HEK293 (cell line): ENCODE measurements around the gene CASZ1.

Experiments used
- CTCF ChIA-PET: fragments of 350-600 bp; formaldehyde crosslinking; extraction: SDS; loops from one replicate; lab custom pipeline; 2021; ENCODE audit warnings: antibody characterized with exemption; lab: Yijun Ruan, JAX
- POLR2A ChIA-PET: fragments of 300-600 bp; formaldehyde crosslinking; extraction: SDS; loops from one replicate; lab custom pipeline; 2020; ENCODE audit warnings: antibody characterized with exemption, inconsistent platforms; lab: Yijun Ruan, JAX
- H3K27ac ChIP-seq: fragments of 200-500 bp; sonication (Bioruptor generic); 2 replicates; pipeline ENCODE4 v1.5.1; 2014; ENCODE audit warnings: low read depth, low read length, control low read depth, inconsistent platforms; ENCODE audit errors: extremely low read depth
- H3K36me3 ChIP-seq, 2 experiments: fragments of 200-500 bp in 1 of 2; sonication (Bioruptor generic) in 1 of 2; 1 replicate in 1 of 2; 2 replicates in 1 of 2; pipeline ENCODE4 v1.5.1; 2014 to 2017; ENCODE audit warnings: inconsistent platforms in 2 of 2, low read length in 2 of 2; ENCODE audit not compliant: control insufficient read depth in 2 of 2, insufficient read depth in 1 of 2
- H3K4me1 ChIP-seq: fragments of 200-500 bp; sonication (Bioruptor generic); 2 replicates; pipeline ENCODE4 v1.5.1; 2014; ENCODE audit warnings: mild to moderate bottlenecking, low read length, inconsistent platforms; ENCODE audit not compliant: control insufficient read depth, insufficient read depth
- H3K4me3 ChIP-seq: 2 replicates; pipeline ENCODE4 v1.5.1; 2011; ENCODE audit warnings: low read depth, mild to moderate bottlenecking, control low read depth, low read length, moderate library complexity
- H3K9me3 ChIP-seq: fragments of 200-500 bp; sonication (Bioruptor generic); 2 replicates; pipeline ENCODE4 v1.5.1; 2014; ENCODE audit warnings: low read depth, low read length, inconsistent platforms; ENCODE audit not compliant: control insufficient read depth, insufficient read depth
- KLF1 ChIP-seq: fragments of 450-650 bp; formaldehyde crosslinking; IDR thresholded peaks from 2 replicates; pipeline ENCODE4 v1.5.1; 2016; ENCODE audit warnings: missing biosample characterization, missing genetic modification characterization
- PRDM1 ChIP-seq: fragments of 450-650 bp; formaldehyde crosslinking; IDR thresholded peaks from 2 replicates; pipeline ENCODE4; 2016; ENCODE audit warnings: missing biosample characterization, missing genetic modification characterization
- SCRT2 ChIP-seq: fragments of 450-650 bp; formaldehyde crosslinking; IDR thresholded peaks from 2 replicates; pipeline ENCODE4 v1.5.1; 2016; ENCODE audit warnings: missing biosample characterization, missing genetic modification characterization
- SETDB1 ChIP-seq: IDR thresholded peaks from one replicate; pipeline ENCODE4 v1.6.1; 2017; ENCODE audit warnings: mild to moderate bottlenecking, low read length, moderate library complexity, mixed read lengths; ENCODE audit not compliant: insufficient read length
- YY1 ChIP-seq: fragments of 450-650 bp; formaldehyde crosslinking; IDR thresholded peaks from 2 replicates; pipeline ENCODE4 v1.5.1; 2018; ENCODE audit warnings: missing biosample characterization, missing genetic modification characterization
- ZBTB20 ChIP-seq: fragments of 450-650 bp; formaldehyde crosslinking; IDR thresholded peaks from 2 replicates; pipeline ENCODE4 v1.5.1; 2016; ENCODE audit warnings: missing biosample characterization, missing genetic modification characterization
- ZFP37 ChIP-seq: fragments of 450-650 bp; formaldehyde crosslinking; IDR thresholded peaks from 2 replicates; pipeline ENCODE4 v1.5.1; 2016; ENCODE audit warnings: missing biosample characterization, missing genetic modification characterization
- ZNF174 ChIP-seq: fragments of 450-650 bp; formaldehyde crosslinking; IDR thresholded peaks from 2 replicates; pipeline ENCODE4 v1.5.0; 2017; ENCODE audit warnings: missing biosample characterization, mild to moderate bottlenecking, missing genetic modification characterization
- ZNF175 ChIP-seq: fragments of 450-650 bp; formaldehyde crosslinking; IDR thresholded peaks from 2 replicates; pipeline ENCODE4 v1.5.1; 2016; ENCODE audit warnings: missing biosample characterization, missing genetic modification characterization
- ZNF184 ChIP-seq: fragments of 450-650 bp; IDR thresholded peaks from 2 replicates; pipeline ENCODE4 v1.5.1; 2018; ENCODE audit warnings: missing biosample characterization, mild to moderate bottlenecking, missing genetic modification characterization
- ZNF2 ChIP-seq: fragments of 450-650 bp; formaldehyde crosslinking; IDR thresholded peaks from 2 replicates; pipeline ENCODE4 v1.5.1; 2016; ENCODE audit warnings: missing biosample characterization, missing genetic modification characterization
- ZNF24 ChIP-seq: fragments of 450-650 bp; formaldehyde crosslinking; IDR thresholded peaks from 2 replicates; pipeline ENCODE4 v1.5.1; 2016; ENCODE audit warnings: missing biosample characterization, missing genetic modification characterization
- ZNF366 ChIP-seq: fragments of 450-650 bp; formaldehyde crosslinking; conservative IDR thresholded peaks from 2 replicates; pipeline ENCODE4 v1.5.1; 2016; ENCODE audit warnings: missing biosample characterization, missing genetic modification characterization
- ZNF473 ChIP-seq: fragments of 450-650 bp; formaldehyde crosslinking; IDR thresholded peaks from 2 replicates; pipeline ENCODE4 v1.5.1; 2017; ENCODE audit warnings: missing biosample characterization, missing genetic modification characterization
- ZNF501 ChIP-seq: fragments of 450-650 bp; formaldehyde crosslinking; IDR thresholded peaks from 2 replicates; pipeline ENCODE4 v1.5.1; 2016; ENCODE audit warnings: missing biosample characterization, missing genetic modification characterization
- ZNF530 ChIP-seq: fragments of 450-650 bp; formaldehyde crosslinking; IDR thresholded peaks from 2 replicates; pipeline ENCODE4 v1.5.1; 2016; ENCODE audit warnings: low read depth, missing biosample characterization, missing genetic modification characterization
- ZNF549 ChIP-seq: fragments of 450-650 bp; IDR thresholded peaks from 2 replicates; pipeline ENCODE4 v1.5.1; 2018; ENCODE audit warnings: missing biosample characterization, missing genetic modification characterization, mild to moderate bottlenecking, inconsistent platforms, moderate library complexity
- ZNF626 ChIP-seq: fragments of 450-650 bp; sonication (Bioruptor Pico); formaldehyde crosslinking; IDR thresholded peaks from 2 replicates; pipeline ENCODE4 v1.5.1; 2018; ENCODE audit warnings: missing biosample characterization, missing genetic modification characterization, inconsistent platforms
- ZNF629 ChIP-seq: fragments of 450-650 bp; formaldehyde crosslinking; IDR thresholded peaks from 2 replicates; pipeline ENCODE4 v1.5.1; 2017; ENCODE audit warnings: missing biosample characterization, missing genetic modification characterization
- ZNF658 ChIP-seq: fragments of 450-650 bp; formaldehyde crosslinking; IDR thresholded peaks from 2 replicates; pipeline ENCODE4; 2016; ENCODE audit warnings: missing biosample characterization, missing genetic modification characterization
- ZNF747 ChIP-seq: fragments of 450-650 bp; formaldehyde crosslinking; IDR thresholded peaks from 2 replicates; pipeline ENCODE4 v1.5.1; 2016; ENCODE audit warnings: missing biosample characterization, missing genetic modification characterization
- TF ChIP-seq, protein P1 (sequence below): fragments of 450-650 bp; formaldehyde crosslinking; IDR thresholded peaks from 2 replicates; pipeline ENCODE4 v1.5.1; 2016; ENCODE audit warnings: missing biosample characterization, missing genetic modification characterization
- TF ChIP-seq, protein P2 (sequence below): fragments of 450-650 bp; formaldehyde crosslinking; IDR thresholded peaks from 2 replicates; pipeline ENCODE4 v1.5.1; 2016; ENCODE audit warnings: missing biosample characterization, missing genetic modification characterization
- TF ChIP-seq, protein P3 (sequence below): fragments of 450-650 bp; formaldehyde crosslinking; IDR thresholded peaks from 2 replicates; pipeline ENCODE4 v1.5.1; 2016; ENCODE audit warnings: missing biosample characterization, missing genetic modification characterization, borderline replicate concordance
- TF ChIP-seq, protein P4 (sequence below): fragments of 450-650 bp; formaldehyde crosslinking; IDR thresholded peaks from 2 replicates; pipeline ENCODE4 v1.5.1; 2016; ENCODE audit warnings: missing biosample characterization, missing genetic modification characterization

The CASZ1 gene

DNA sequence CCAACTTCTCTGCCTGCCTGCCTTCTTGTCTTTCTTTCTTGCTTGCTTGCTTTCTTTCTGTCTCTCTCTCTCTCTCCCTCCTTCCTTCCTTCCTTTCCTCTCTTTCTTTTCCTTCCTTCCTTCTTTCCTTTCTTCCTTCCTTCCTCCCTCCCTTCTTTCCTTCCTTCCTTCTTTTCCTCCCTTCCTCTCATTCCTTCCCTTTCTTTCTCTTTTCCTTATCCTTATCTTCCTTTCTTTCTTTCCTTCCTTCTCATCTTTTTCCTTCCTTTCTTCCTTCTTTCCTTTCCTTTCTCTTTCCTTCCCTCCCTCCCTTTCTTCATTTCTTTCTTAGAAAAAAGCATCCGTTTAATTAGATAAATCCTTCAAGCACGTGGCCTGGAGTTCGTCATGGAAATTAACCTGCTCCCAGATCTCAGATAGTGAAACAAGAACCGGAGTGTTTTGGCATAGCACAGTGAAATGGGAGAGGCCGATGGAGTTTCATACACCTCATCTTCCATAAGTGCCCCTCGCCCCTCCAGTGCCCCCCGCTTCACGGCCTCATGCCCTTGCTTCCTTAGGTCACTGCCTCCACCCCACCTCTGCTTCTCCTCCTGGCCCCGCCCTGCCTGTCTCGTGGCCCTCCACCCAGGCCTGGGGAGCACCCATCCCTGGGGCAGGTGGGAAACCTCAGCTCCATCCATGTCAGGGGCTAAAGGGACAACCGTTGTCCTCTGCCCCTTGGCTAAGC lies 11.3 kb downstream of the CASZ1 start:
- ChIA-PET POLR2A (no interaction called here), CTCF (no interaction called here)
- Histone ChIP-seq H3K36me3 (no peaks in the 10 kb centered on the region), H3K4me3 (no peak overlapping the region), H3K9me3 (no peaks in the 10 kb centered on the region), H3K4me1 (no peaks in the 10 kb centered on the region; the same call in 1 of the 2 replicates), H3K27ac (no peak overlapping the region)
- TF ChIP-seq ZNF366 (tag by site-specific recombination) = peak; percentile 96
- TF ChIP-seq, protein P1, sequence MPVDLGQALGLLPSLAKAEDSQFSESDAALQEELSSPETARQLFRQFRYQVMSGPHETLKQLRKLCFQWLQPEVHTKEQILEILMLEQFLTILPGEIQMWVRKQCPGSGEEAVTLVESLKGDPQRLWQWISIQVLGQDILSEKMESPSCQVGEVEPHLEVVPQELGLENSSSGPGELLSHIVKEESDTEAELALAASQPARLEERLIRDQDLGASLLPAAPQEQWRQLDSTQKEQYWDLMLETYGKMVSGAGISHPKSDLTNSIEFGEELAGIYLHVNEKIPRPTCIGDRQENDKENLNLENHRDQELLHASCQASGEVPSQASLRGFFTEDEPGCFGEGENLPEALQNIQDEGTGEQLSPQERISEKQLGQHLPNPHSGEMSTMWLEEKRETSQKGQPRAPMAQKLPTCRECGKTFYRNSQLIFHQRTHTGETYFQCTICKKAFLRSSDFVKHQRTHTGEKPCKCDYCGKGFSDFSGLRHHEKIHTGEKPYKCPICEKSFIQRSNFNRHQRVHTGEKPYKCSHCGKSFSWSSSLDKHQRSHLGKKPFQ = no peak
- no peak for TF ChIP-seq SETDB1
- TF ChIP-seq ZNF184 (tag by site-specific recombination) = no peak
- no peak for TF ChIP-seq ZNF175 (tag by site-specific recombination)
- peak; percentile 39; the same call in 1 of the 2 replicates for TF ChIP-seq KLF1
- TF ChIP-seq ZNF530 (tag by site-specific recombination) = no peak
- TF ChIP-seq ZNF658 = no peak
- TF ChIP-seq, protein P2, sequence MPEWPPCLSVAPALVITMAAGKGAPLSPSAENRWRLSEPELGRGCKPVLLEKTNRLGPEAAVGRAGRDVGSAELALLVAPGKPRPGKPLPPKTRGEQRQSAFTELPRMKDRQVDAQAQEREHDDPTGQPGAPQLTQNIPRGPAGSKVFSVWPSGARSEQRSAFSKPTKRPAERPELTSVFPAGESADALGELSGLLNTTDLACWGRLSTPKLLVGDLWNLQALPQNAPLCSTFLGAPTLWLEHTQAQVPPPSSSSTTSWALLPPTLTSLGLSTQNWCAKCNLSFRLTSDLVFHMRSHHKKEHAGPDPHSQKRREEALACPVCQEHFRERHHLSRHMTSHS (tag by site-specific recombination) = no peak
- TF ChIP-seq ZNF501 = no peak
- no peak for TF ChIP-seq ZBTB20 (tag by site-specific recombination)
- TF ChIP-seq ZNF747 (tag by site-specific recombination) = no peak
- TF ChIP-seq PRDM1 (tag by site-specific recombination) = peak; percentile 73; the same call in 1 of the 2 replicates

DNA sequence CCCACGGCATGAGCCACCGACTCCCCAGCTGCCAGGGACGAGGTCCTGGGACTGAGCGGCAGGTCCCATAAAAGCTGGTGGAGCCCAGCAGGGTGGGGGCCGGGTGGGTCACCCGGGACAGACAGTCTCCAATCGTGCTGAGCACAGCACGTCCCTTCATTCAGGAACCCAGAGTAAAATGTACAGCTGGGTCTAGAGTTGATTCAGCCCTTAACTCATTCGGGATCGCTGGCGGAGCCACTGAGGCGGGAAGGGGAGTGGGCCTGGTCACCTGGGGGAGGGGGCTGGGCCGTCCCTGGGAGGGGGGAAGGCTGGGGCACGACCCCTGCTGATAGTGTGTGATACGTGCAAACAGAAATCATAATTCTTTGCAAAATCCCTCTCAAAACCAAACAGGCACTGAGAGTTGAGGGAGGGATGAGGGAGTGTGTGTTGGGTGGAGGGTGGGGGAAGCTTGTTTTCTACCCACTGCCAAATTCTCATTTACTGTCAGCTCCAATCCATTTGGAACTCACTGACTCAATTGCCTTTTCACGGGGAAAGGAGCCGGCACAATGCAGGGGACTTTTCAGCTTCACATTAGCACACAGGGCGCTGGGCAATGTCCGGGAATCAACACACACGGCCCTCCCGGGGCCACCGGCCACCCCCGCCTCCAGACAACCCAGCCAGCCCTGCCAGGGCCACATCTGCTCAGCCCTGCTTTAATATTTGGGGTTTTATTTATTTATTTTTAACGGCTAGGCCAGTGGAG lies 13.8 kb downstream of the CASZ1 start:
- POLR2A ChIA-PET = no interaction called here
- no peaks in the 10 kb centered on the region for H3K9me3 ChIP-seq
- CTCF ChIA-PET = interaction anchor here (0.6 kb wide), 1 partner anchor 11 kb away, joined by 3 read pairs; no protein-coding TSS in a partner anchor
- TF ChIP-seq ZNF473 (tag by site-specific recombination) (no peak), ZNF2 (tag by site-specific recombination) (no peak), ZNF549 (tag by site-specific recombination) (no peak), ZFP37 (tag by site-specific recombination) (no peak), YY1 (no peak), ZNF24 (tag by site-specific recombination) (no peak), ZNF626 (tag by site-specific recombination) (no peak), ZNF174 (tag by site-specific recombination) (no peak), ZNF629 (no peak), SCRT2 (no peak)
- TF ChIP-seq, protein P3, sequence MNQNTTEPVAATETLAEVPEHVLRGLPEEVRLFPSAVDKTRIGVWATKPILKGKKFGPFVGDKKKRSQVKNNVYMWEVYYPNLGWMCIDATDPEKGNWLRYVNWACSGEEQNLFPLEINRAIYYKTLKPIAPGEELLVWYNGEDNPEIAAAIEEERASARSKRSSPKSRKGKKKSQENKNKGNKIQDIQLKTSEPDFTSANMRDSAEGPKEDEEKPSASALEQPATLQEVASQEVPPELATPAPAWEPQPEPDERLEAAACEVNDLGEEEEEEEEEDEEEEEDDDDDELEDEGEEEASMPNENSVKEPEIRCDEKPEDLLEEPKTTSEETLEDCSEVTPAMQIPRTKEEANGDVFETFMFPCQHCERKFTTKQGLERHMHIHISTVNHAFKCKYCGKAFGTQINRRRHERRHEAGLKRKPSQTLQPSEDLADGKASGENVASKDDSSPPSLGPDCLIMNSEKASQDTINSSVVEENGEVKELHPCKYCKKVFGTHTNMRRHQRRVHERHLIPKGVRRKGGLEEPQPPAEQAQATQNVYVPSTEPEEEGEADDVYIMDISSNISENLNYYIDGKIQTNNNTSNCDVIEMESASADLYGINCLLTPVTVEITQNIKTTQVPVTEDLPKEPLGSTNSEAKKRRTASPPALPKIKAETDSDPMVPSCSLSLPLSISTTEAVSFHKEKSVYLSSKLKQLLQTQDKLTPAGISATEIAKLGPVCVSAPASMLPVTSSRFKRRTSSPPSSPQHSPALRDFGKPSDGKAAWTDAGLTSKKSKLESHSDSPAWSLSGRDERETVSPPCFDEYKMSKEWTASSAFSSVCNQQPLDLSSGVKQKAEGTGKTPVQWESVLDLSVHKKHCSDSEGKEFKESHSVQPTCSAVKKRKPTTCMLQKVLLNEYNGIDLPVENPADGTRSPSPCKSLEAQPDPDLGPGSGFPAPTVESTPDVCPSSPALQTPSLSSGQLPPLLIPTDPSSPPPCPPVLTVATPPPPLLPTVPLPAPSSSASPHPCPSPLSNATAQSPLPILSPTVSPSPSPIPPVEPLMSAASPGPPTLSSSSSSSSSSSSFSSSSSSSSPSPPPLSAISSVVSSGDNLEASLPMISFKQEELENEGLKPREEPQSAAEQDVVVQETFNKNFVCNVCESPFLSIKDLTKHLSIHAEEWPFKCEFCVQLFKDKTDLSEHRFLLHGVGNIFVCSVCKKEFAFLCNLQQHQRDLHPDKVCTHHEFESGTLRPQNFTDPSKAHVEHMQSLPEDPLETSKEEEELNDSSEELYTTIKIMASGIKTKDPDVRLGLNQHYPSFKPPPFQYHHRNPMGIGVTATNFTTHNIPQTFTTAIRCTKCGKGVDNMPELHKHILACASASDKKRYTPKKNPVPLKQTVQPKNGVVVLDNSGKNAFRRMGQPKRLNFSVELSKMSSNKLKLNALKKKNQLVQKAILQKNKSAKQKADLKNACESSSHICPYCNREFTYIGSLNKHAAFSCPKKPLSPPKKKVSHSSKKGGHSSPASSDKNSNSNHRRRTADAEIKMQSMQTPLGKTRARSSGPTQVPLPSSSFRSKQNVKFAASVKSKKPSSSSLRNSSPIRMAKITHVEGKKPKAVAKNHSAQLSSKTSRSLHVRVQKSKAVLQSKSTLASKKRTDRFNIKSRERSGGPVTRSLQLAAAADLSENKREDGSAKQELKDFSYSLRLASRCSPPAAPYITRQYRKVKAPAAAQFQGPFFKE = no peak
- TF ChIP-seq, protein P4, sequence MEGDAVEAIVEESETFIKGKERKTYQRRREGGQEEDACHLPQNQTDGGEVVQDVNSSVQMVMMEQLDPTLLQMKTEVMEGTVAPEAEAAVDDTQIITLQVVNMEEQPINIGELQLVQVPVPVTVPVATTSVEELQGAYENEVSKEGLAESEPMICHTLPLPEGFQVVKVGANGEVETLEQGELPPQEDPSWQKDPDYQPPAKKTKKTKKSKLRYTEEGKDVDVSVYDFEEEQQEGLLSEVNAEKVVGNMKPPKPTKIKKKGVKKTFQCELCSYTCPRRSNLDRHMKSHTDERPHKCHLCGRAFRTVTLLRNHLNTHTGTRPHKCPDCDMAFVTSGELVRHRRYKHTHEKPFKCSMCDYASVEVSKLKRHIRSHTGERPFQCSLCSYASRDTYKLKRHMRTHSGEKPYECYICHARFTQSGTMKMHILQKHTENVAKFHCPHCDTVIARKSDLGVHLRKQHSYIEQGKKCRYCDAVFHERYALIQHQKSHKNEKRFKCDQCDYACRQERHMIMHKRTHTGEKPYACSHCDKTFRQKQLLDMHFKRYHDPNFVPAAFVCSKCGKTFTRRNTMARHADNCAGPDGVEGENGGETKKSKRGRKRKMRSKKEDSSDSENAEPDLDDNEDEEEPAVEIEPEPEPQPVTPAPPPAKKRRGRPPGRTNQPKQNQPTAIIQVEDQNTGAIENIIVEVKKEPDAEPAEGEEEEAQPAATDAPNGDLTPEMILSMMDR (tag by site-specific recombination) = no peak

More for the DNA sequence above, 13.8 kb downstream of the CASZ1 start:
- Histone ChIP-seq H3K4me1 (no peaks in the 10 kb centered on the region), H3K36me3 (no peaks in the 10 kb centered on the region), H3K4me3 (no peak overlapping the region), H3K27ac (no peak overlapping the region)
